DLD1 (cell line): ENCODE measurements around the gene ZC3H12A.

Source experiments
- in situ Hi-C: cut with HindIII; loops from 2 replicates; pipeline ENCODE4 v1.10.0; 2017; ENCODE audit warnings: low sequenced_read_pairs

ZC3H12A gene

GRCh38 chr1:37452416-37452815 lies 22.0 kb upstream of the ZC3H12A start:
- in situ Hi-C loops = no loop called here

DNA sequence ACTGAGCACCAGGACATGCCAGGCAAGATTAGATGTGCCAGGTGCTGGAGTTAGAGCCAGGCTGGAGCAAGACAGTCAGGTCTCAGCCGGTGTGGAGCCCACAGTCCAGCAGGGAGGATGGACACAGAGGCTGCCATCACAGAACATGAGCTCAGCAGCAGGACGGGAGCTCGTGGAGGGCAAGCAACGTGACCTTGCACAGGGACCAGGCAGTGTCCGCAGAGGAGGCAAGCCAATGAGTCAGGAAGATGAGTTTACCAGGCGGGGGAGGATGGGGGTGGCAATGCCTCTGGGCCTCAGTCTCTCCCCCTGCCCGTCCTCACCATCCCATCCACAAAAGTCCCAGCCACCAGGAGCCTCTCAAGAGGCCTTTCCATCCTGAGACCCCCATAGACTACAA lies 20.7 kb upstream of the ZC3H12A start:
- in situ Hi-C loops = no loop called here

GRCh38 chr1:37455516-37455915 lies 18.9 kb upstream of the ZC3H12A start:
- in situ Hi-C loops = no loop called here

- in situ Hi-C loops = no loop called here
These were observed 17.8 kb upstream of the ZC3H12A start for GRCh38 chr1:37456614-37457013.

DNA sequence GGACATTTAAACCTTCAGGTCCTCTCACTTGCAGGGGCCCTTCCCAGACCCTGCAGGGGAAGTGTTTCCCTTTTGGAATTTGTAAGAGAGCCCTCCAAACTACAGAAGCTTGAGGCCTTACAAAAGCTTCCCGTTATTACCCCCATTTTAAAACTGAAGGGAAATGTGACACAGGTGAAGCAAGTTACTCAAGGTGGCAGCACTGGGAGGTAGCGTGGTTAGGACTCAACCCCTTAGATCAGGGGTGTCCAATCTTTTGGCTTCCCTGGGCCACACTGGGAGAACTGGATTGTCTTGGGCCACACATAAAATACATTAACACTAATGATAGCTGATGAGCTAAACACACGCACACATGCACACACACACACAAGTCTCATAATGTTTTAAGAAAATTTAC lies 15.8 kb upstream of the ZC3H12A start:
- in situ Hi-C loops = no loop called here

DNA sequence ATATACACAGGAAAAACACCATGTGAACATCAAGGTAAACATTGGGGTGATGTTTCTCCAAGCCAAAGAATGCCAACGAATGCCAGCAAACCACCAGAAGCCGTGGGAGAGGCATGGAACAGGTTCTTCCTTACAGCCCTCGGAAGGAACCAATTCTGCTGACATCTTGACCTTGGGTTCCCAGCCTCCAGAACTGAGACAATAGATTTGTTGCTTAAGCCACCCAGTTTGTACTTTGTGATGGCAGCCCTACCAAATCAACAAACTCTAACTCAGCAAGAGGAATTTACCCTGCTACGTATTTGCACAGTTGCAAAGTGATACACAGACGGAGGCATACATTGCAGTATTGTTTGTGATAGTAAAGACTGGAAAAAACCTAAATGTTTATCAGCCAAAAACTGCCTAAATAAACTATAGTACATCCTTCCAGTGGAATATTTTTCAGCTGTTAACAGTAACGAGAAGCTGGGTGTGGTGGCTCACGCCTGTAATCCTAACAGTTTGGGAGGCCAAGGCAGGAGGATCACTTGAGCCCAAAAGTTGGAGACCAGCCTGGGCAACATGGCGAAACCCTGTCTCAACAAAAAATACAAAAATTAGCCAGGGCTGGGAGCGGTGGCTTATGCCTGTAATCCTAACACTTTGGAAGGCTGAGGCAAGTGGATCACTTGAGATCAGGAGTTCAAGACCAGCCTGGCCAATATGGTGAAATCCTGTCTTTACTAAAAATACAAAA lies 12.5 kb upstream of the ZC3H12A start:
- in situ Hi-C loops = no loop called here

GRCh38 chr1:37464443-37464842 lies 9.9 kb upstream of the ZC3H12A start:
- in situ Hi-C loops = no loop called here

DNA sequence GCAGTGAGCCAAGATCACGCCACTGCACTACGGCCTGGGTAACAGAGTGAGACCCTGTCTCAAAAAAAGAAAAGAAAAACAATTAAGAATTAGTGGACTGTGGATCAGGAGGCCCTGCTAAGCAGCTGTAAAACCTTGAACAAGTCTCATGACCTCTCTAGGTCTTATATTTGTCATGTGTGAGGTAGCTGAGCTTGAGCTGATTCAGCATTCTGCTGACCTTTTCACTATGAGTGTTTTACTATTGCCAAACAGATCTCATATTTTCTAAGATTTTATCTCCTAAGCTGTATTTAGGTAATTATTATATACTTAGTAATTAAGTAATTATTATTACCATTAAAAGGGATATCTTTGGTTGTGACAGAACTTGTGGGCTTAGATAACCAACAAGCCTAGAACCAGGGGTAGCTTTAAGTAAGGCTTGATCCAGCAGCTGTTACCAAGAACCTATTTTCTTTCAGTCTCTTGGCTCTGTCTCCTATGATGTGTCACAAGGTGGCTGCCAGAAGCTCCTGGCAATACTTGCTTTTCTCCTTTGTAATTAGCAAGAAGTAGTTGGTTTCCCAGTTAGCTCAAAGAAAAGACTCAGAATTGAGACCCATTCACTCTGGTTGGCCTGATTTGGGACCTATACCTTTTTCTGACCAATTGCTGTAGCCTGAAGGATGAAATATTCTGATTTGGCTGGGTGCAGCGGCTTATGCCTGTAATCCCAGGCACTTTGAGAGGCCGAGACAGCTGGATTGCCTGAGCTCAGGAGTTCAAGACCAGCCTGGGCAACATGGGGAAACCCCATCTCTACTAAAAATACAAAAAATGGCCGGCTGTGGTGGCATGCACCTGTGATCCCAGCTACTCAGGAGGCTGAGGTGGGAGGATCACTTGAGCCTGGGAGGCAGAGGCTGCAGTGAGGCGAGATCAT lies 8.5 kb upstream of the ZC3H12A start:
- in situ Hi-C loops = no loop called here

- in situ Hi-C loops = no loop called here
These were observed 6.3 kb upstream of the ZC3H12A start for GRCh38 chr1:37468037-37468436.

GRCh38 chr1:37469386-37469785 lies 5.0 kb upstream of the ZC3H12A start:
- in situ Hi-C loops = no loop called here

DNA sequence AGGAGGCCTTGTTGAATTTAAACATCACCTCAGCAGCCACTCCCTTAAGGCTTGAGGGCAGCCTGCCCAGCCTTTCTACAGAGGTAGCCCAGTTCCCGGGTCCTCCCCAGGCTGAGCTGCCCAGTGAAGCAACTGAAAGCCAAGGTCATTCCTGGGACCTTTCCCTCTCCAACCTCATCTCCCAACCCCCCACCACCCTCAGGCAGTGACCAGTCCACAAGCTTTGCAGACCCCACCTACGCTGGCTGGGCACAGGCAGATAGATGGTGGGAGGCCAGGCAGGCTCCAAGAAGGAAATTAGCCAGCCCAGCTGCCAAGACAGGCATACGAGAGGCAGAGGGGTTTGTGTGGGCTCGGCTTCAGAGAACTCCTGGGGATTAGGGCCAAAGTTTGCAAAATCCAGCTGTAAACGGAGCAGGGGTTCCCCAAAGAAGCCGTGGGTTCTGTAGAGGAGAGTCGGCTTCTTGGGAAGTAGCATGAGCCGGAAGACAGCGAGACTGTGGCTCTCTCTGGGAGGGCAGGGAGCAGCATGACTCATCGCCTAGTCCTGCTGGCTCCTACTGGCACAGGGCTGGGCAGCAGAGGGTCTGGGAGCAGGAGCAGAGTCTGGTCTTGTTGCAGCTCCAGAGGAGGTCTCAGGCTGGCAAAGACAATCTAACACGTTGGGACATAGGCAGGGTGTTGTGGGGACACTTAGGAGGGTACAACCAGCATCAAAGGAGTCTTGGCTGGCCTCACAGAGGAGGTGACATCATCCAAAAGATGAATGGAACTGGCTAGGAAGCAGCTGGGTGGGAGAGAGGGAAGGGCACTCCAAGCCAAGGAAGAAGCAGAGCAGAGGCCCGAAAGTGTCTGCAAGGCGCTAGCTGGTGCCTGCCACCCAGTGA lies 2.8 kb upstream of the ZC3H12A start:
- in situ Hi-C loops = no loop called here

DNA sequence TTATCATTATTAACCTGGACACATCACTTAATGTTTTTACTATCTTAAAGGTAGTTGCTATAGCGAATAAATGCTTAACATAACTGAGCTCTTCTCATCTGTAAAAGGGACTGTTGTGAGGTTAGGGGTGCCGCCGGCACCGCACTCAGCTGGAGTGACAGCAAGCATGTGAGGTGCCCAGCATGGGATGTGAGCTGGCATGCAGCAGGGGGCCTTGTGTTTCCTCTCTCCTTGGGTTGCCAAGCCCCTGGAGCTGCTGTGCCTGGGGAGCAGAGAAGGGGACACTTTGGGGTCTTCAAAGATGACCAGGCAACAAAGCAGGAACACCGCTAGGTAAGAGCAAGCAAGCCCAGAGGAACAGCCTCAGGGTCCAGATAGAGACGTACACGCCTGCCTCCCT lies 2.1 kb upstream of the ZC3H12A start:
- in situ Hi-C loops = no loop called here

DNA sequence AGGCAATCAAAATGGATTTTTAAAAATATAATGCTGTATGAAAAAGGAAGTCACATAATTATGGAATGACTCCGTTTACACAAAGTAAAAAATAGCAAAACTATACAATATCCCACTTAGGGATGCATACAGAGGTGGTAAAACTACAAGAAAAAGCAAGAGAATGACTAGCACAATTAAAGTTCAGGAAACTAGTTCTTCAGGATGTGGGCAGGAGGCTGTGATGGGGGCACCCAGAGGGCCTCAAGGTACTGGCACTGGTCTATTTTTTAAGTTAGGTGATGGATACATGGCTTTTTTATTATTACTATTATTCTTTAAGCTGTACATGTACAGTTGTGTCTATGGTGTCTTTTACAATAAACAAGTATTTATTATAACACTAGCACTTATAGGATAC lies 1.4 kb upstream of the ZC3H12A start:
- in situ Hi-C loops = no loop called here

- in situ Hi-C loops = no loop called here
These were observed 842 bp upstream of the ZC3H12A start for GRCh38 chr1:37473431-37474045.

DNA sequence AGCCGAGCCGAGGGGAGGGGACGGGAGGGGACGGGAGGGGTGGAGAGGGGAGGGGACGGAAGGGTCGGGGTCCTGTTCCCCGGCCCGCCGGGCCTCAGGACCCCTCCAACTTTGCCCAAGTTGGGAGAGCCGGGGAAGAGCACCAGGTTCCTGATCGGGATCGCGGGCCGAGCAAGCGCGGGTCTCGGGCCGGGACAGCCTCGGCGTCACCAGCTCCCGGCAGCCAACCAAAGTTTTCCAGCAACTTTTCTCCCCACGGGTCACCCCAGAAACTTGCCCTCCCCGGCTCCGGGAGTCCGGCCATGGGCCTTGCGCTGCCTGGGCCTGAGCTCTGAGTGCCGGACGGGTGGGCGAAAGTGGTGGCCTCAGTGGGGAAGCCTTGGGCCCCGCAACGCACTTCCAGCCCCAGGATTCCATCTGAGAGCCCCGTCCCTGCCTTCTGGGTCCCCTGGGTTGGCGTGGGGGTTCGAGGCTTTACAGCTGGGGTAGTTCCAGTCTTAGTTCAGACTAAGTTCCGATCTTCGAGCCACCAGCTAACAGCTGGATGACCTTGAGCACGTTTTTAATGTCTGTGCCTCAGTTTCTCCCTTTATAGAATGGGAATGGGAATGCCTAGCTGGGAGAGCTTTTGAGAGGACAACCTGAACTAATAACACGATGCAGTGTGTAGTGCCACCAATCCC lies 458 bp downstream of the ZC3H12A start:
- in situ Hi-C loops = no loop called here

DNA sequence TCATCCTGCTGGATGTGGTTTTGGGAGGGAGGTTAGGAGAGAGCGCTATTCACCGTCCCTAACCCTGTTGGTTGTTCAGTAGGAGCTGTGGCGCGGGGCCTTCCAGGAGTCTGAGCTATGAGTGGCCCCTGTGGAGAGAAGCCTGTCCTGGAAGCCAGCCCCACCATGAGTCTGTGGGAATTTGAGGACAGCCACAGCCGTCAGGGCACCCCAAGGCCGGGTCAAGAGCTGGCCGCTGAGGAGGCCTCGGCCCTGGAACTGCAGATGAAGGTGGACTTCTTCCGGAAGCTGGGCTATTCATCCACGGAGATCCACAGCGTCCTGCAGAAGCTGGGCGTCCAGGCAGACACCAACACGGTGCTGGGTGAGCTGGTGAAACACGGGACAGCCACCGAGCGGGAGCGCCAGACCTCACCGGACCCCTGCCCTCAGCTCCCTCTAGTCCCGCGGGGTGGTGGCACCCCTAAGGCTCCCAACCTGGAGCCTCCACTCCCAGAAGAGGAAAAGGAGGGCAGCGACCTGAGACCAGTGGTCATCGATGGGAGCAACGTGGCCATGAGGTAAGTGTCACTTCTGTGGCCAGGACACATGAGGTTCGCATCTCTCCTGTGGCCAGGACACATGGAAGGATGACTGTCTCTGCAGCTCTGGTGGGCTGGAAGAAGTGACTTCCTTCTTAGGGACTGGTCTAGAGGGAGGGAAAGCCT lies 1.2 kb downstream of the ZC3H12A start:
- in situ Hi-C loops = no loop called here

DNA sequence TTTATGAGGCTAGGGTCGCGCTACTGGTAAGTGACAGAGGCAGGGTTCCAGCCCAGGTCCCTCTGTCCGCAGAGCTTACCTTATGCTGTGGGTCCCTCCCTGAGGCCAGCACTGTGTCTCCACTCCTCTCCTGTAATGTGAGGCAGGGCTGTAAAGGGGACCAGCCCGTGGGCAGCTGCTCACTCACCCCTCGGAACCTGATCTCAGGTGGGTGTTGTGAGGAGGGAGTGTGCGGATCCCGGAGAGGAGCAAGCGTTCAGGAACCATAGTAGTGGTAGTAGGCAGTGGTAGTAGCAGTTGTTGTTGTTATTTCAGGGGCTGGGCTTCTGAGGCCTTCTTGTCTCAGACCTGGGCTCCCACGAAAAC lies 1.7 kb downstream of the ZC3H12A start:
- in situ Hi-C loops = no loop called here

DNA sequence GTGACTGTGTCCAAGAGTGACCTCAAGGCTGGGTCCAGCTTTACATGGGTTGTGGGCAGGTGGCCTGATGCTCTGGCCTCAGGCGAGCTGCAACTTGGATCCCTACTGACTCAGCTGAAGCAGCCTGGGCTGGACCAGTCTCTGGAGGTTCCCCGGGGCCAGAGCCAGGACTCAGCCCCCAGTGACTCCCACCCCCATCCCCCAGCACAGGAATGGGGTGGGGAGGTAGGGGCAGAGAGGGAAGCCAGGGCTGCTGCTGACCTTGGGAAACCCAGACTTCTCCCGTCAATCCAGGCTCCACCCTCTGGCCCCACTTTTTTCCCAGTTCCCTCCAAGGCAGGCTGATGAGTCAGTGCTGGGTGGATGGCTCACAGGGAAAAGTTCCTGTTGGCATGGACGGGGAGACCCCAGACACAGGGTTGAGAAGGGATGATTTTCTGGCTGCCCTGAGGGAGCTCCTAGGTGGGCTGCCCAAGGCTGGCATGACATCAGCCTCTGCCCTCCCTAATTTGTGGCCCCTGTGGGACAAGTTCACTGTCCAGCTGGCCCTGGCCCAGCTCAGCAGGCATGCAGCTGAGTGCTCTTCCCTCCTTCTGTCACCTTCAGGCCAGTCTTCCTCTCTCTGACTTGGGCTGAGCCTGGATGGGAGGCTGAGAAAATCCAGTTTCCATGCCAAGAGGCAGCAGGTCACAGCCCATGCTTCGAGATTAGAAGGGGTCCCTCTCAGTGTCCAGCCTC lies 2.2 kb downstream of the ZC3H12A start:
- in situ Hi-C loops = no loop called here
